ENCODE results near the gene PPM1M.

Gene PPM1M, protein sequence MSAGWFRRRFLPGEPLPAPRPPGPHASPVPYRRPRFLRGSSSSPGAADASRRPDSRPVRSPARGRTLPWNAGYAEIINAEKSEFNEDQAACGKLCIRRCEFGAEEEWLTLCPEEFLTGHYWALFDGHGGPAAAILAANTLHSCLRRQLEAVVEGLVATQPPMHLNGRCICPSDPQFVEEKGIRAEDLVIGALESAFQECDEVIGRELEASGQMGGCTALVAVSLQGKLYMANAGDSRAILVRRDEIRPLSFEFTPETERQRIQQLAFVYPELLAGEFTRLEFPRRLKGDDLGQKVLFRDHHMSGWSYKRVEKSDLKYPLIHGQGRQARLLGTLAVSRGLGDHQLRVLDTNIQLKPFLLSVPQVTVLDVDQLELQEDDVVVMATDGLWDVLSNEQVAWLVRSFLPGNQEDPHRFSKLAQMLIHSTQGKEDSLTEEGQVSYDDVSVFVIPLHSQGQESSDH

DNA sequence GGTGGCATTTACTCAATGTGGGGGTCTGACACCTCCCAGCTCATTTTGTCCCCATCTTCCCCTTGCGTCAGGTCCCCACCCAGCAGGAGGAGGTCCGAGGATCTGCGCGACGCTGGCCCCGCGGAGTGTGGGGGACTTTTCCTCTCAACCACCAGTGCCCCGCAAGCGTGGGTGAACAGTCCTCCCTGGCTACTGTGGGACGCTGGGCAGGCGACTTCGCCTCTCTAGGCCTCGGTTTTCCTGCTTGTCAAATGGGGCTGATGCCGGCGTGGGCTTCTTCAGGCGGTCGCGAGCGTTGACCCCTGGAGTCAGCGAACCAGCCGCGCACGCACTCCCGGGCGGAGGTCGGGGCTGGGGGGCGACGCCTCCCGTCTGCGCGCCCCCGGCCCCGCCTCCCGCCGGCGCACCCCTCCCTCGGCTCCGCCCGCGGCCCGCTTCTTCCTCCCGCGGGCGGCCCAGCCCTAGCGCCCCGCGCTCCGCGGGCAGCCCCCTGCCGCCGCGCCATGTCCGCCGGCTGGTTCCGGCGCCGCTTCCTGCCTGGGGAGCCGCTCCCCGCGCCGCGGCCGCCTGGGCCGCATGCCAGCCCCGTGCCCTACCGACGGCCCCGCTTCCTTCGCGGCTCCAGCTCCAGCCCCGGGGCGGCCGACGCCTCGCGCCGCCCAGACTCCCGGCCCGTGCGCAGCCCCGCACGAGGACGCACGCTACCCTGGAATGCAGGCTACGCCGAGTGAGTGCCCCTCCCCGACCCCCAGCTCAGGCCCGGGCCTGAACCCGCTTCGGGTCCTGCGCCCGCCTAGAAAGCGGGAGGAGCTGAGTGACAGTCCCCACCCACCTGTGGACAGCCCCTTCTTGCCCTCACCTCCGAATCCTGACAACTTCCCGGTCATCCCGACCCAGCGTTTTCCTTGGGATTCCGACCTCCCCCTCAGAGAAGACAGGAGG is at the start of gene PPM1M:
PPM1M (plus strand) TSS at position 438 of the 942 bp plus-strand sequence; CDS start at position 504, 66 bp downstream.
- FAIRE-seq = no peak

DNA sequence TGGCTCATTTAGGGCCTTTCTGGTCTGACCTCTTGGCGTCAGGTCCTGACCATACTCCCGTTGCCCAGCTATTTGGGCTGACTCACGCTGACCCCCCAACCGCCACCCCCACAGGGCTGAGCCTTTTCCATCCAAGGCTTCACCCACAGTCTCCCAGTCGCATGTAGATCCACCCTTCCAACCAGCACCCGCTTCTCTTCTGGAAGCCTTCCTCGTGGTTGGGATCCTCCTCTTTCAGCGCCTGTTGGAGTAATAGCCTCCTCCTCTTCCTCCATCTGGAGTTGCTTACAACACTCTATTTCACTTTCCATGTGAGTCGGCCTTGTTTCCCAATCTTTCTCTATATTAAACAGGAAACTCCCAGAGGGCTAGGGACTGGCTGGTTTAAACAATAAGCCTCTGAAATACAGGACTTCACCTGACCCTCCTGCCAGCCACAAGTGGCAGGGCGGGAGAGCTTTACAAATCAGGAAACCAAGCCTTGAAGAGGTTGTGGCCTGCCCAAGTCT is 49.7 kb upstream of the PPM1M start:
- no peak for FAIRE-seq

DNA sequence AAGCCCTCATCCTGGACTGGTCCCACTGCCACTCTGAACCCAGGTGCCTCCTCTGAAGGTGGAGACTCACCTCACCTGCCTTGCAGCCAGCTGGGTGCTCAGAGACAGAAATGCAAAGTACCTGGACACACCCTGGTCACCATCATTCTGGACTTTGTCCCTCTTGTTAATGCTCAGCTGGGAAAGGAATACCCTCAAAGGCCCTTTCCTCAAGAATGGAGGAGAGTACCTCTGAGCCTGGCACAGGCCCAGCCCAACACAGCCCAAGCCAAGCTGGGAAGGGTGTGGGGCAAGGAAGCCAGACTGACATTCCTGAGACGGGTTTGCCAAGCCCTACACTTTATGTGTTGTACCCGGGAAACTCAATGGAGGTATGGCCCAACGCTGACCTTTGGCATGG is 48.6 kb upstream of the PPM1M start:
- FAIRE-seq = no peak

DNA sequence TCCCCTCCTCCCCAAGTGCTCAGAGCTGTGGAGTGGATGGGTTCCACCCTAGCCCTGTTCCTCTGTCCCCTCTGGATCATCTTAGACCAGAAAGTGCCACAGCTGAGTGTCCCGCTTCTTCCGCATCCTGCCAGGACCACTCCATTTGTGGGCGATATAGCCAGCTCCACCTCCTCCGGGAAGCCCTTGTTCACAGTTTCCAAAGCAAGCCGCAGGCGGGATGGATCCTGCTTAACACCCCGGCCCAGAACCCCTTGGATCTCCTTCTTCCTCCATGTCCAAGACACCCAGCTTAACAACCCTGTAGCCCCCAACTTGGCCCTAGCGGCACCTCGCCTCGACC is 48.1 kb upstream of the PPM1M start:
- no peak for FAIRE-seq

DNA sequence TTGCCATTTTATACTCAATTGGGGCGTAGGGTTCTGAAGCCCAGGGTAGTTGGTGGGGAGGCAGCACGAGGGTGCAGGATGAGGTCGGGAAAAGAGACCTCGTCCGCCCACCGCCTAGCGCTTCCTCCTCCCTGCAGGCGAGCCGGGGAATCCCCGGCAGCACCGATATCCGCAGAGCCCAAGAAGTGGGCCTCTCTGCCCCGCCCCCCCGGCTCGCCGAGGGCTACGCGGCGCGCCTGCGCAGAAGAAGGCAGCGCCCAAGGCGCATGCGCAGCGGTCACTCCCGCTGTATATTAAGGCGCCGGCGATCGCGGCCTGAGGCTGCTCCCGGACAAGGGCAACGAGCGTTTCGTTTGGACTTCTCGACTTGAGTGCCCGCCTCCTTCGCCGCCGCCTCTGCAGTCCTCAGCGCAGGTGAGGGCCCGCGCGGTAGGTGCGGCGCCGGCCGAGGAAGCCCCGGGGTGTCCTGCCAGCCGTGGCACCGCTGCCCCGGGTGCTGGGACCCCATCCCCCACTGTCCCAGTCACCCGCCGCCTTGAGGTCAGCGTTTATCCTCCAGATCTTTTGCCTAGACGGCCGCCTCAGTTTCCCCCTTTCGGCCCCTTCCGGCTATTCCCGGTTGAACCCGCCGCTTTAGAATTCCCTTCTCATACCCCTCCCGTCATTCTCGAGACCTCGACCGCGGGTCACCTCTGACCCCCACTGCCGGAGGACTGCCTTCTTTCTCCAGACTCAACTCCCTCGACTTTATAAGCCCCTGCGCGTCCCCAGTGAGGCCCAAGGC is 47.5 kb upstream of the PPM1M start, which contains the start of gene ALAS1:
ALAS1 (plus strand) TSS at position 319 of the 784 bp plus-strand sequence. CDS start 1,082 bp downstream, outside the sequence.
- FAIRE-seq = no peak

DNA sequence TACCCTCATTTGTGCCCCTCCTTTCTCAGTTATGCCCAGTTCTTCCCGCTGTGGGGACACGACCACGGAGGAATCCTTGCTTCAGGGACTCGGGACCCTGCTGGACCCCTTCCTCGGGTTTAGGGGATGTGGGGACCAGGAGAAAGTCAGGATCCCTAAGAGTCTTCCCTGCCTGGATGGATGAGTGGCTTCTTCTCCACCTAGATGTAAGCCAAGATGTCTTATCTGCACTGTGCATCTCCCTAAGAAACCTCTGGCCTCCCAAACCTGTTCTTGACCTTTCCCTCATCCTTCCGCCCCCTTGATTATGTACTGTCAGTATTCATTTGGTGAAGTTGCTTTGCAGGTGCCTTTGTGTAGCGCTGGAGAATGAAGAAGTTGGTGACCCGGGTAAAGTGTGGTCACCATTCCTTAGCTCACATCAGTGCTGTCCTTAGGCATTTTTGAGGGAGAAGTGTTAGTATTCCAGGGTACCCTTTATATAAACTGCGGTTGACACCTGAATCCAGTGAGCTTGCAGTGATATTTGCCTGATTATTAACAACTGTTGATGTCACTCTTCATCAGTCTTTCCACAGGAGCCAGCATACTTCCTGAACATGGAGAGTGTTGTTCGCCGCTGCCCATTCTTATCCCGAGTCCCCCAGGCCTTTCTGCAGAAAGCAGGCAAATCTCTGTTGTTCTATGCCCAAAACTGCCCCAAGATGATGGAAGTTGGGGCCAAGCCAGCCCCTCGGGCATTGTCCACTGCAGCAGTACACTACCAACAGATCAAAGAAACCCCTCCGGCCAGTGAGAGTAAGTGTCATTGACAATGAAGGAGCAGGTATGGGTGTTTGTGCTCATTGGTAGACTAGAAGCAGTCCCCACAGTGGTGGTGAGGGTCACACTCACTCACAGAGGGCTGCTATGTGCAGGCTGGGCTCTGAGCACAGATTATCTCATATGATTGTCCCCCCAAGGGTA is 46.6 kb upstream of the PPM1M start:
- no peak for FAIRE-seq

DNA sequence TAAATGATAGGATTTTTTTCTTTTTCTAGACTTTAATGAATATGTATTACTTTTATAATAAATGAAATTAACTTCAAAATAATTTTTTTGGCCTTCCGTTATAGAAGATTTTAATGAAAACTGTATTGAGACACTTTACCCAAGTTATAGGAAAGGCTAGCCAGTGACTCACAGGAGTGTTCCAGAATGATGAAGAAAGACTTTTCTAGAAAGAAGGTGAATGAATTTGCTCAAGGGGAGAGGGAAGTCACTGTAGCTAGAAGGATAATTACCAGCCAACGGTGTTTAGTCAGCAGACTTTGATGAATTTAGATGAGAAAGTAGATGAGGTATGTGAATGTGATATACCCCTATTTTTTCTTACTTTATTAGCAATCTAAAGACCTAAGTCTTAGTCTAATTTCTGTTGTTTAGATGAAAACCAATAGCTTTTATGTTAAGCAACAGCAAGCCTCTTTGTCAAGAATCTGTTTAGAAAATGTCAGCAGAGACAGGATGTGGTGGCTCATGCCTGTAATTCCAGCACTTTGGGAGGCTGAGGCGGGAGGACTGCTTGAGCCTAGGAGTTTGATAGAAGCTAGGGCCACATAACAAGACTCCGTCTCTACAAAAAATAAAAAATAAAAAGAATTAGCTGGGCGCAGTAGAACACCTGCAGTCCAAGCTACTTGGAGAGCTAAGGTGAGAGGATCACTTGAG is 44.4 kb upstream of the PPM1M start:
- FAIRE-seq = no peak

DNA sequence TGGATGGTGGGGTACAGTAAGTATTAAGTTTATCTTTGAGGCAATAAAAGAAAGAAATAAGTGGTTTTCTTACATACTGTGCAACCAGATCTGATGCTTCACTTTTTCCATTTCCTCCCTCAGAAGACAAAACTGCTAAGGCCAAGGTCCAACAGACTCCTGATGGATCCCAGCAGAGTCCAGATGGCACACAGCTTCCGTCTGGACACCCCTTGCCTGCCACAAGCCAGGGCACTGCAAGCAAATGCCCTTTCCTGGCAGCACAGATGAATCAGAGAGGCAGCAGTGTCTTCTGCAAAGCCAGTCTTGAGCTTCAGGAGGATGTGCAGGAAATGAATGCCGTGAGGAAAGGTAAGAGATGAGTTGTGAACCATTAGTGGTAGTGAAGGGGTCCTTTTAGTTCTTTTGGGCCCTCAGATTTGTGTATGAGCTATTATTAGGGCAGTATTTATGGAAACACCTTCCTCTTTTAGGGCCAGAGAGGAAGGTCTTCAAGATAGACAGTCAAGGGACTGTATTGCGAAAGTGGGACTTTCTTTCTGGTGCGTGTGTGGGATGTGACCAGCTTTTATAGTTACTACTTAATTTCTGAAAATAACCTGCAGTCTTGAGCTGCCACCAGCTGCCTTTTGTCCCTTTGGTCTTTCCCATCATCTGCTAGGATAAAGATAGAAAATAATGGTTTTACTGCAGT is 43.0 kb upstream of the PPM1M start:
- FAIRE-seq = no peak

DNA sequence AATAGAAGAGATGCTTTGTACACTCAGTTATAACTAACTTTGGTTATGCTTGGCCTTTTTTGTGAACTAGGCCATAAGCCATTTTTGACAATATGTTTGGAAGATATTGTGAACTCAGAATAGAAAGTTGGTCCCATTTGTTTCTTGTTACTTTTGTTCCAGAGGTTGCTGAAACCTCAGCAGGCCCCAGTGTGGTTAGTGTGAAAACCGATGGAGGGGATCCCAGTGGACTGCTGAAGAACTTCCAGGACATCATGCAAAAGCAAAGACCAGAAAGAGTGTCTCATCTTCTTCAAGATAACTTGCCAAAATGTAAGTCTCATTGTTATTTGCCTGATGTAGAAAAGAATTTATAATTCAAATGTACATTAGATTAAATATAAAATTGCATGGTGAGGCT is 41.9 kb upstream of the PPM1M start:
- no peak for FAIRE-seq

DNA sequence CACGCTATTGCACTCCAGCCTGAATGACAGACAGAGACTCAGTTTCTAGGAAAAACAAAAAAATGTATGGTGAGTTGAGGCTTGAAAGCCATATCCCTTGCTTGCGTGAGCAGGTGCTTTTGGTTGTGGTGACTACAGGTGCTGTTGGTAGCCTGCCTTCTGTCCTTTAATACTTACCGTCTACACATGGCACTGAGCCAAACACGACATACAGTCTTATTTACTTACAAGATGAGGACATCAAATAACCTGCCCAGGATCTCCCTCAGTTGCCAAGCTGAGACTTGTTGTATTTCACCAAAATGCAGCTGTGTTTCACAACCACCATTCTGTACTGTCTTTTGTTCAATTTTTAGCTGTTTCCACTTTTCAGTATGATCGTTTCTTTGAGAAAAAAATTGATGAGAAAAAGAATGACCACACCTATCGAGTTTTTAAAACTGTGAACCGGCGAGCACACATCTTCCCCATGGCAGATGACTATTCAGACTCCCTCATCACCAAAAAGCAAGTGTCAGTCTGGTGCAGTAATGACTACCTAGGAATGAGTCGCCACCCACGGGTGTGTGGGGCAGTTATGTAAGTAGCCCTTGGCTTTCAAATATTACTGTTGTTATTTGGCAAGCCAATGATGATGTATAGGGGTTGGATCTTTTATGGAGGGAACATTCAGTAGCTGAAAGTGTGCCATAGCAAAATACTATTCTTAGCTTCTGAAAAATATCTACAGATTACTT is 41.1 kb upstream of the PPM1M start:
- FAIRE-seq = no peak

DNA sequence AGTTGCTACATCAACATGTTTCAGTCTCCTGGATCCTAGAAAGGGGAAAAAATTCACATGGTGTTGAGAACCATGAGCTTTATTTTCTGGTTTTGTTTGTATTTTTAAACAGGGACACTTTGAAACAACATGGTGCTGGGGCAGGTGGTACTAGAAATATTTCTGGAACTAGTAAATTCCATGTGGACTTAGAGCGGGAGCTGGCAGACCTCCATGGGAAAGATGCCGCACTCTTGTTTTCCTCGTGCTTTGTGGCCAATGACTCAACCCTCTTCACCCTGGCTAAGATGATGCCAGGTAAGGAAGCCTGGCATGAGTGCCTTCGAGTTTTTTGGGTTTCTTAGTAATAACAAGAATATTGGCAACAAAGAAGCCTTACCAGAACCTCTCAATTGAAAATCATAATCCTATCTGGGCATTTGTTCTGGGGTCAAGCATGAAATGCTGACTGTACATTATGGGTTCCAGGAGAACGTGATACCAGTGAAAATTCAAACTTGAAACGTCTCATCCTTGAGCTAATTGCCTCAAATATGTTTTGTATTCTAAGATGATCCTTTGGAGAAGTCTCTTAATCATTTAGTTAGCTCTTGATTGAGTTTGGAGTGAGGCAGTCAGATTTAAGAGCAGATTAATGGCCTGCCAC is 39.7 kb upstream of the PPM1M start:
- FAIRE-seq = no peak

DNA sequence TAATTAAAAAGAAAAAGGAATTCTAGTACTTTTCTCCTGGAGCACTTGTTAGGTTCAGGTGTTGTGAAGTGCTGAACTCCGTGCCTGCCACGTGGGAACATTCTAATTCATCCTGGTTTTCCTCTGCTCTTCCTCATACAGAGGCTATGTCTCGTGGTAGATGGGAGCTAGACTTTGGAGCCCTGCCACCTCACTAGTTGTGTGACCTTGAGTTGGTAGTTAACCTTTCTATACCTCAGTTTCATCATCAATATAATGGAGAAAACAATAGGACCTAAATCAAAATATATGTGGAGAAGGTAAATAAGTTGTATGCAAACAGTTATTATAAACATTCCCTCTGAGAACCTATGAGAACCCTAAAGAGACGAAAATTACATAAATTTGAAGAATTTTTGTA is 37.0 kb upstream of the PPM1M start:
- no peak for FAIRE-seq

DNA sequence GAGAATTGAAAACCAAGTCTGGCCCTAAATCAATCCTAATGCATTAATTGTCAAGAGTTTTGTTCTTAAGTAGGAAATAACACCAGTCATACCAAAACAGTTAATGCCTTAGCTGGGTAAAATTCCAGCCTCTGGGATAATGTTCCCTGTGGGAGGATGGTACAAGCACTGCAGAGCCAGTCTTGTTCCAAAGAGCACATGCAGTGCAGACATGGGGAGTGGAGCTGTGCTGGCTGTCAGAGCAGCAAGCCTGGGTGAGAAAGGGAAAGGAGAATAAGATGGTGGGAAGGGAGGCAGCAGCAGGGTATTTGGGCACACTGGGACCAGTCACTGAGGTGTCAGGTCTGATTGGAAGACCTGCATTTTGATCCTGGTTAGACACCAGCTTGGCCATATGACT is 35.5 kb upstream of the PPM1M start:
- no peak for FAIRE-seq

DNA sequence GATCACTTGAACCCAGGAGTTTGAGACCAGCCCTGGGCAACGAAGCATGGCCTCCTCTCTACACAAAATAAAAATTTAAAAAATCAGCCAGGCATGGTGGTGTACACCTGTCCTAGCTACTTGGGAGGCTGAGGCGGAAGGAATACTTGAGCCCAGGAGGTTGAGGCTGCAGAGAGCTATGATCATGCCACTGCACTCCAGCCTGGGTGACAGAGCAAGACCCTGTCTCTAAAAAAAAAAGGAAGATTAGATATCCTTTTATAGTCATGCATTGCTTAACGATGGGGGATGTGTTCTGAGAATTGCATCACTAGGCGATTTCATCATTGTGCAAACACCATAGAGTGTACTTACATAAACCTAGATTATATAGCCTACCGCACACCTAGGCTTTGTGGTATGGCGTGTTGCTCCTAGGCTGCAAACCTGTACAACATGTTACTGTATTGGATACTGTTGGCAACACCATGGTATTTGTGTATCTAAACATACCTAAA is 35.0 kb upstream of the PPM1M start:
- FAIRE-seq = no peak

DNA sequence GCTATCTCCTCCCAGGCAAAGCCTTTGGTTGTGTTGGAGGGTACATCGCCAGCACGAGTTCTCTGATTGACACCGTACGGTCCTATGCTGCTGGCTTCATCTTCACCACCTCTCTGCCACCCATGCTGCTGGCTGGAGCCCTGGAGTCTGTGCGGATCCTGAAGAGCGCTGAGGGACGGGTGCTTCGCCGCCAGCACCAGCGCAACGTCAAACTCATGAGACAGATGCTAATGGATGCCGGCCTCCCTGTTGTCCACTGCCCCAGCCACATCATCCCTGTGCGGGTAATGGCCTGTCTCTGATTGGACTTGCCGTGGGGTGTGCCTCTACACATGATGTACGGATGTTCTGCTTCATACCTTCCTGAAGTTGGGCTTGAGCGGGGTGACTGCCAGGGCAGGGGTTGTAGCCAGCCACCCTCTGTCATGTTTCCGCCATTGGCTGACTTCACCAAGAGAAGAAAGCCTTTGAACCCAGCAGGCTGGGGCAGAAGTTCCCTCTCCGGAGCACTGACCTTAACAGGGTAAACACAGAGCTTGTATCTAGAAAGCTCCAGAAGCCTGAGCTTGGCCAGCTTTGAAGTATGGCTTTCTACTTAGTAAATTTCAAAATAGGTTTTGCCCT is 34.2 kb upstream of the PPM1M start:
- no peak for FAIRE-seq

DNA sequence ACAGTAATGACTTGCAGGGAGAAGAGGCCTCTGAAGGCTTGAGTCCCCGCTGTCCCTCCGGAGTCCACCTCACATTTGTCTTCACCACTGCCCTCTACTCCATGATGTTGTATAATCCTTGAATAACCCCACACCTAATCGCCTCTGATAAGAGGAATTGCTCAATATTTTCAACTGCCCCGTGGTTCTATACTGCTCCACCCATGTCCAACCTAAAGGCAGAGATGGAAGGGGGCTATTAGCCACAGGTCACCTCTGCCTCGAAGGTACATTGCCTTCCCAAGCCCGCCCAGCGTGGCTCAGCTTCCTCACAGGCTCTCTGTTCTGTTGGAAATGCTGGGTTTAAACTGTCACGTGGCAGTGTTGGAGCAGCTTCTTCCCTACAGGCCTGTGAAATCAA is 32.6 kb upstream of the PPM1M start:
- FAIRE-seq = no peak

DNA sequence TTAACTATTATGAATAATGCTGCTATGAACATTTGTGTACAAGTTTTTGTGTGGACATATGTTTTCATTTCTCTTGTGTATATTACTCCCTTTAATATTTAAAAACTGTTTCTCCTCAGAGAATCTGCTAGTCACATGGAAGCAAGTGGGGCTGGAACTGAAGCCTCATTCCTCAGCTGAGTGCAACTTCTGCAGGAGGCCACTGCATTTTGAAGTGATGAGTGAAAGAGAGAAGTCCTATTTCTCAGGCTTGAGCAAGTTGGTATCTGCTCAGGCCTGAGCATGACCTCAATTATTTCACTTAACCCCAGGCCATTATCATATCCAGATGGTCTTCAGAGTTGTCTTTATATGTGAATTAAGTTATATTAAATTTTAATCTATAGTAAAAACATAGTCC is 31.7 kb upstream of the PPM1M start:
- no peak for FAIRE-seq

DNA sequence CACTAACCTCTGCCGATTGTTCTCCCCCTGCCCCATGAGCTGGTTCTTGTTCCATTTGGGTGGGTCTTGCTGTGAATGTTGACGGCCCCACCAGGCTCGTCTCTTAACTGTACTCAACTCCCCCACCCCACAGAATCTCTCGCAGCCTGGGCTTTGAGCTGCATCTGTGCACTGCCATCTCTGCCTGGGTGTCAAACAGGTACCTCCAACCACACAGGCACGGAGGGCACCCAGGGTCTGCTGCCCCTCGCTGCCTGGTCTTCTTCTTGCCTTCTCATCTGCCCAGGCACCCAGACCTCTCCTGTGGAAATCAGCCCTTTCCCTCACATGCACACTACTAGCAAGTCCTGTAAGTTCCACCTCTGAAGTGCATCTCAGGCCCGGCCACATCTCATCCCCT is 30.2 kb upstream of the PPM1M start:
- FAIRE-seq = no peak
